Activated CD4-positive, CD25-positive, alpha-beta regulatory T cell treated with anti-CD3 and anti-CD28 coated beads, Interleukin-2, amount 50 U/mL, for 72 hours (primary cell): ENCODE results near the gene TCF7L2.

ENCODE experiments used
- DNase-seq: peaks from one replicate; pipeline ENCODE4 v3.0.0; 2021

The TCF7L2 gene

GRCh38 chr10:113000876-113001598 lies 51.0 kb downstream of the TCF7L2 start:
- no peak for DNase-seq

GRCh38 chr10:113001599-113002448 lies 51.8 kb downstream of the TCF7L2 start:
- DNase-seq = no peak

- no peak for DNase-seq
Observed at GRCh38 chr10:113002449-113002777, 52.4 kb downstream of the TCF7L2 start.

GRCh38 chr10:113003052-113003451 lies 53.0 kb downstream of the TCF7L2 start:
- DNase-seq = no peak

- no peak for DNase-seq
Observed at GRCh38 chr10:113004069-113004618, 54.1 kb downstream of the TCF7L2 start.

- DNase-seq = no peak
Observed at GRCh38 chr10:113005380-113005779, 55.3 kb downstream of the TCF7L2 start.

GRCh38 chr10:113006656-113007342 lies 56.8 kb downstream of the TCF7L2 start:
- no peak for DNase-seq

- DNase-seq = no peak
Observed at GRCh38 chr10:113007343-113007771, 57.3 kb downstream of the TCF7L2 start.

- no peak for DNase-seq
Observed at GRCh38 chr10:113007821-113008220, 57.8 kb downstream of the TCF7L2 start.

- no peak for DNase-seq
Observed at GRCh38 chr10:113011592-113012374, 61.7 kb downstream of the TCF7L2 start.

GRCh38 chr10:113015201-113015600 lies 65.2 kb downstream of the TCF7L2 start:
- DNase-seq = no peak

- DNase-seq = no peak
Observed at GRCh38 chr10:113017376-113017775, 67.3 kb downstream of the TCF7L2 start.

- no peak for DNase-seq
Observed at GRCh38 chr10:113018034-113018433, 68.0 kb downstream of the TCF7L2 start.

- DNase-seq = no peak
Observed at GRCh38 chr10:113019096-113019495, 69.0 kb downstream of the TCF7L2 start.

GRCh38 chr10:113019692-113020474 lies 69.8 kb downstream of the TCF7L2 start:
- no peak for DNase-seq

- DNase-seq = no peak
Observed at GRCh38 chr10:113020475-113020753, 70.4 kb downstream of the TCF7L2 start.

GRCh38 chr10:113020838-113021237 lies 70.8 kb downstream of the TCF7L2 start:
- DNase-seq = no peak

- DNase-seq = no peak
Observed at GRCh38 chr10:113021268-113022040, 71.4 kb downstream of the TCF7L2 start.

- DNase-seq = no peak
Observed at GRCh38 chr10:113022265-113022664, 72.2 kb downstream of the TCF7L2 start.

GRCh38 chr10:113023017-113023416 lies 73.0 kb downstream of the TCF7L2 start:
- no peak for DNase-seq

GRCh38 chr10:113024930-113025329 lies 74.9 kb downstream of the TCF7L2 start:
- DNase-seq = no peak
